NCI-H526 (cell line): ENCODE measurements around the gene ASB15.

Experiments used
- DNase-seq, 2 experiments: peaks; one replicate each; lab custom pipeline; 2025; lab: John Stamatoyannopoulos, UW

The ASB15 gene

GRCh38 chr7:123635551-123636359 lies 34.1 kb downstream of the ASB15 start:
- DNase-seq = peak in 1 of 2 experiments; percentile 40

DNA sequence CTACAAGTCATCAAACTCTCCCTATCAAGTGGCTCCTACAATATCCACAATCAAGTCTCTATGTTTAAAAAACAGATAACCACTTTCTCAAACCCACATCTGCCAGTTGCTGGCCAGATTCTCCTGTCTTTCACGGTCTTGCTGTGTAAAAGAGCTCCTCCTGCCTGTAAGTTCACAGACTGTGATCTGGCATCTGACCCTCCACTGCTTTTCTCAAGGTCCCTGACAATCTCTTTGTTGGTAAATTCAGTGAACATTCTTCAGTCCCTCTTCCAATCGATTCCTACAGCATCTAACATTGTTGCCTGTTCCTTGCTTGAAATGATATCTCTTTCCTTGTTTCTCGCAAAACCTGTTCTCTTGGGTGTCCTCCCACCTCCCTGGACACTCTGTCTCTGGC lies 35.6 kb downstream of the ASB15 start:
- peak; percentile 13 to 31 for DNase-seq

- no peak for DNase-seq
Observed at GRCh38 chr7:123637878-123638277, 36.3 kb downstream of the ASB15 start.

DNA sequence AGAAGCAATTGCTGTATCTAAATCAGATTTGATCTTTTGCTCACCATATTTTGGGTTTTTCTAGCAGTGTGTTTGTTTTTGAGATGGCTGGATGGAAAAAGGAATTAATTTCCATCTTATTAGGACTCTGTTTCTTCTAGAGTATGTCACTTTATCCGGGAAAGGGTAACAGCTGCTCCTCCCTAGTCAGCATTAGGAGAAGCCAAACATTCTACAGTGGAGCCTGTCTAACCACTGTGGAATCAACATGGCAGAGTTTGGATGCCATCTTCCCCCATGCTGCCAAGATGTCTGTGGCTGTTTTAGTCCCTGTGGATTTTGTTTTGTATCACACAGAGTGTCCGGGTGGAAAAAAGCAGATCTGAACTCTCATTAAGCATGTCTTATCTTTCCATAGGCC lies 38.0 kb downstream of the ASB15 start:
- DNase-seq = no peak

DNA sequence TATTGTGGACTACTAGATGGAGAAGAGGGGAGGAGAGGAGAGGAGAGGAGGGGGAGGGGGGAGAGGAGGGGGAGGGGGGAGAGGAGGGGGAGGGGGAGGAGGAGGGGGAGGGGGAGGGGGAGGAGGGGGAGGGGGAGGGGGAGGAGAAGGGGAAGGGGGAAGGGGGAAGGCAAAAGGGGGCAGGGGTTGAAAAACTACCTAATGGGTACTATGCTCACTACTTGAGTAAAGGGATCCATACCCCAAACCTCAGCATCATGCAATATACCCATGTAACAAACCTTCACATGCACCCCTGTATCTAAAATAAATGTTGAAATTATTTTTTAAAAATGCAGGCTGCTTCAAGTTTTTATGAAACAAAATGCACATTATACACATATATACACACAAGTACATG lies 39.0 kb downstream of the ASB15 start:
- DNase-seq = no peak

- no peak for DNase-seq
Observed at GRCh38 chr7:123641901-123642300, 40.3 kb downstream of the ASB15 start.

DNA sequence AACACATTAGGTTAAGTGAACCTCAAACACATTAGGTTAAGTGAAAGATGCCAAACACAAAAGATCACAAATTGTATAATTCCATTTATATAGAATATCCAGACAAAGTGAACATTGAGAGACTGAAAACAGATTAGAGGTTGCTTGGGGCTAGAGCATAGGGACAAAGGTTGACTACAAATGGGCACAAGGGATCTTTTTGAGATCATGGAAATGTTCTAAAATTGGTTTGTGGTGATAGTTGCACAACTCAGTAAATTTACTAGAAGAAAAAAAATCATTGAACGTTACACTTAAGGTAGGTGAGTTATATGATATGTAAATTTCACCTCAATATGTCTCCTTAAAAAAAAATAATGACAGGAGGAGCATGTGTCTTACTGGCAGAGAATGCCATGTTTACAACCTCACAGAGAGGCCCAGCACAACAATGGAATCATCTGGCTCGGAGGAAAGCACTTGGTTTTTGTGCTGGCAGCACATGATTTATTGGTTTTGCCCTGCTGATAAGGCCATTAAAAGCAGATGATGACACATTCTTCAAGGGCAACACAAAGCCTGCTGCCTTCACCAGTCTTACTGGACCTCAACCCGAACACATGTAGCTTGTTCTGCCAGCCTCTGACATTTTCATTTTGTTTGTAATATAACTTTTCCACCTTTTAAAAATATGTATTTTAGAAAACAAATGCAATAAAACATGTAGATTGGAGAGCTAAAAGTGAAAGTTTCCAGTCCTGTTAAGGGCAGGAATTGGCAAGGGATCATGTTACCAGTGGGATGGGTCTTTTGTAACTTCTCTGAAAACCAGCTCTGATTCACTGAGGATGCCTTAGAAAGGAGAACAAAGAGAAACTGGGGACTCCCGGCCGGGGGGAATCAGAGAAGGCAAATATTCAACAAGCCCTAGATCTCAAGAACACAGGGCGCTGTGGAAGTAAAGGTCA lies 42.1 kb downstream of the ASB15 start:
- DNase-seq = peak in 1 of 2 experiments; percentile 14

DNA sequence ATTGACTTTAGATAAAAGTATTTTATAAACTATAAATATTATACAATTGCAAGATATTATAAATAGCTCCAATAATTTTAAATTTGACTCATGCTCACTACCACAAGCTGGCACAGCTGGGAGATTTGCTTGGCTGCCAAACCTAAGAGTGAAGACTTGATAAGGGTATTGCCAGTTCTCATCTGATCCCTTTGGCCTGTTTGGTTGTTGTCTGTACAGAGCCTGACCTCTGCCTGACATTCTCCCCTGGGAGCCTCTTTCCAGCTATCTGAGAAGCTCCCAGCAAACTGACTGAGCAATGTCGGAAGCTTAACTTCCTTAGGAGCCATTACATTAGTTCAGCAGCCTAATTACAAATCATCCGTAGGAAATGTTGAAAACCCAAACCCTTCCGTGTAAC lies 43.9 kb downstream of the ASB15 start:
- DNase-seq = no peak

DNA sequence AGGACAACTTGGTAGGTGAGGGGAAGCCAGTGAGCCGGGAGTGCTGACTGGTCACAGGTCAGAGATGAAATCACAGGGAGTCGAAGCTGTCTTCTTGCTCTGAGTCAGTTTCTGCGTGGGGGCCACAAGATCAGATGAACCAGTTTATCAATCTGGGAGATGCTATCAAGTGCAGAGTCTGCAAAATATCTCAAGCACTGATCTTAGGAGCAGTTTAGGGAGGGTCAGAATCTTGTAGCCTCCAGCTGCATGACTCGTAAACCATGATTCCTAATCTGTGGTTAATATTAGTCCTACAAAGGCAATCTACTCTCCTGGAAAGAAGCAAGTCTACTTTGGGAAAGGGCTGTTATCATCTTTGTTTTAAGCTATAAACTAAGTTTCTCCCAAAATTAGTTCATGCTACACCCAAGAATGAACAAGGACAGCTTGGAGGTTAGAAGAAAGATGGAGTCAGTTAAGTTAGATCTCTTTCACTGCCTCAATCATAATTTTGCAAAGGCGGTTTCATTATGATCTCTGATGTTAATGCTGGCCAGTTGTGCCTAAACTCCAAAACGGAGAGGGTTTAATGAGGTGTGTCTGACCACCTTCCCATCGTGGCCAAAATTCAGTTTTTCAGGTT lies 45.6 kb downstream of the ASB15 start:
- DNase-seq = no peak

GRCh38 chr7:123649964-123650363 lies 48.3 kb downstream of the ASB15 start:
- DNase-seq = no peak

DNA sequence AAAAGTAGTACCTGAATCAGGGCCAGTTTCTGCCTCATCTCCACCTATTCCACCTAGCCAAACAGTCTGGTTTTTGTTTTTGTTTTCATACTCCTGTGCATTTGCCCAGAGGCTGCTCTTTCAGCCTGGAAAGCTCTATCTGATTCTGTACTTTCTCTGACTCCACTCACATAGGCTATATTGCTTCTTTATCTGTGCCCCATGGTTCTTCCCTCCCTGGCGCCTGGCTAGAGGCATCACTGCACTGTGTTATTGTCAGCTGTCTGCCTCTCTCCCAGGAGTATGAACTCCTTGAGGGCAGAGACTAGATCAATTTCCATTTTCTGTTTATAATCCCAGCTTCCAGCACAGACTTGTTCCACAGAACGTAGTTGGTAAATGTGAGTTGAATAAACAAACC lies 49.0 kb downstream of the ASB15 start:
- no peak for DNase-seq

DNA sequence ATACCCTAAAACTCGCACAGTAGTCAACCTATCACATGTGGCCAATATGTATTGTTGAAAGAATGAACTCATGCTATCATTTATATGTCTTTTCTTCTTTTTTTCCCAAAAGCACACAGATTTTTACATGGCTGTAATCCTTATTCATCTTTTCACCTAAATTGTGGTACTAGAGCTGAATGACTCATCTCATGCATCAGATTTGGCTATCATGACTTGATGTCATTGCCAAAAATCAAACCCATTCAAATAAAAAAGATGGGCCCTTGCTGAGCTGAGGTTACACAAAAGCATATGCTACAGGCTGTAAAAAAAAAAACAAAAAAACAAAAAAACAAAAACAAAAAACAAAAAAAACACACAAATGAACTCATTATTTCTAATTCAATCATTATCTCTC lies 50.8 kb downstream of the ASB15 start:
- no peak for DNase-seq

GRCh38 chr7:123653162-123653561 lies 51.5 kb downstream of the ASB15 start:
- no peak for DNase-seq

DNA sequence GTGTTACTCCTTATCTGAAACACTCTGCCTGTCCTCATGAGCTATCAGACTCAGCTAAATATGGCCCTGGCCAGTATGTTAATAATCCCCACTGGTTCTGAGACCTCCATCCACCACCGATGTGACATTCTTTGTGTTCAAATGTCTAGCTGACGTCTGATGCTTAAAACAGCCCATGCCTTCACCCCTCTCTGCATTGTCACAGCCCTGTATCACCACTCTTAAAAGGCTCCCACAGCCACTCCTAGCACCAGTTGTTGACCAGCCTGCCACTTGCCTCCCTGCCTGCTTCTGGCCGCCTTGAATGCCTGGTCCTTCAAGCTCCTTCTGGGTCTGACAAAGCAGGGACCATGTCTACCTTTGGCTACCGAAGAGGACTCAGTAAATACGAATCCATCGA lies 54.0 kb downstream of the ASB15 start, which contains the start of gene LMOD2:
Gene LMOD2, plus strand, starts transcription at position 253 of the 400 bp plus-strand sequence. Its CDS starts 98 bp downstream, at position 351.
- DNase-seq = no peak

DNA sequence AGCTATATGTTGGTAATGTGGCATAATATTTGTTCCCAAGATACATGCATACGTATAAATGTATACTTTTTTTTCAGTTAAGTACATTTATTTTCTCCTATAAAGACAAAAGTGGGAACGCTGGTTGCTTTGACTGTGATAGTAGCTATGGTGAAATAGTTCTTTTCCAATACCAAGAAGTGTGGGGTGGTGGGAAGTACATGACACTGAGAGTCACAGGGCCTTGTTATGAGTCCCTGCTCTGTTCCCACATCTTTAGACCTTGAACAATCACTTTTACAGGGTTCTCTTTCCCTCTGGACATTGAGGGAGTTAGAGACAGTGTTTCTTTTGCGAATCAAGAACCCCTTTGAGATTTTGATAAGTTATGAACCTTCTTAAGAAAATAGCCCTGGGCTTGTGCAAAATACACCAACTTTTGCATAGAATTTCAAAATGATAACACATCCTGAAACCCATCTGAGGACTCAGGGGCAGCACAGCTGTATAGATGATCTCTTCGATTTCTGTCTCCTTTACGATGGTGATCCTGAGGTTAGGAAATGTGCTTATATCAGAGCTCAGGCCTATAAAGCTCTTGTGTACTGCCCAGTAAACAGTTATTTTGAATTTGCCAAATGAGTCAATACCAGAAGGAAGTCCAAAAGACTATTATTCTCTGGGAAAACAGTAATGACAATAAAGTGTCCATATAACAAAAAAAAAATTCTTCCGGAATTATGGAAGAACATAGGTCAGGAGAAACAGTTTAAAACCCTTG lies 55.1 kb downstream of the ASB15 start:
- DNase-seq = no peak

GRCh38 chr7:123657304-123657685 lies 55.7 kb downstream of the ASB15 start:
- DNase-seq = no peak

DNA sequence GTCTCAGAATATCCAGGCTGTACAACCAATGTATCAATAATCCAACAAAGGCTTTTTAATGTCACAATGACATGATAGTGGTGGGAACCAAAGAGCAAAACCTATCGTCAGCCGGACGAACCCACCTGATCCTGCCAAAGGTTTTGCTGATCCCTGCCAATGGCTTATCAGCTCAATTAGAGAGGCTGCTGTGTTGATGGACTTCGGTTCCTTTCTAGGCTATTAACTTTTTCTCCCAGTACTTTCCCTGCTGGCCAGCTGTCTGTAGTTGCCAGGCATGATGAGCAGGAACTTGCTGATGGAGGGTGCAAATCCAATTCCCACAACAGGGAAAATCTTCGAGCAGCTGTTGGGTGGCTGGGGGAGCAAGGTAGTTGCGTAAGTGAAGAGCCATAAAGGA lies 56.4 kb downstream of the ASB15 start:
- DNase-seq = no peak

- DNase-seq = no peak
Observed at GRCh38 chr7:123660514-123661354, 59.1 kb downstream of the ASB15 start.

- no peak for DNase-seq
Observed at GRCh38 chr7:123661765-123662164, 60.1 kb downstream of the ASB15 start.

GRCh38 chr7:123662293-123662692 lies 60.7 kb downstream of the ASB15 start:
- DNase-seq = no peak

DNA sequence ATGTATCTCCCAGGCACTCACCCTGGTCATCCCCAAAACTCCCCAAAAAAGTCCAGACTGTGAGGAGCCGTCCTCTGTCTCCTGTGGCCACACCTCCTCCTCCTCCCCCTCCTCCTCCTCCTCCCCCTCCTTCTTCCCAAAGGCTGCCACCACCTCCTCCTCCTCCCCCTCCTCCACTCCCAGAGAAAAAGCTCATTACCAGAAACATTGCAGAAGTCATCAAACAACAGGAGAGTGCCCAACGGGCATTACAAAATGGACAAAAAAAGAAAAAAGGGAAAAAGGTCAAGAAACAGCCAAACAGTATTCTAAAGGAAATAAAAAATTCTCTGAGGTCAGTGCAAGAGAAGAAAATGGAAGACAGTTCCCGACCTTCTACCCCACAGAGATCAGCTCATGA lies 61.1 kb downstream of the ASB15 start:
- DNase-seq = no peak
